UCSD-AML1 (cell line): ENCODE data around the gene DHX35.

Experiments
- DNase-seq: peaks from one replicate; lab custom pipeline; 2025; ENCODE audit not compliant: unreplicated experiment; lab: John Stamatoyannopoulos, UW

The DHX35 gene

GRCh38 chr20:38962044-38962927 lies at the start of gene DHX35:
TSS of gene DHX35 (plus strand) at chr20:38962344. CDS start at chr20:38962368, 24 bp downstream.
- peak; percentile 99 for DNase-seq

- DNase-seq: no peak
Observed at GRCh38 chr20:38915355-38915754, 46.8 kb upstream of the DHX35 start.

GRCh38 chr20:38917657-38918056 lies 44.5 kb upstream of the DHX35 start:
- no peak for DNase-seq

GRCh38 chr20:38918172-38918571 lies 44.0 kb upstream of the DHX35 start:
- DNase-seq: no peak

GRCh38 chr20:38919683-38920082 lies 42.5 kb upstream of the DHX35 start:
- DNase-seq: no peak

GRCh38 chr20:38920411-38920810 lies 41.7 kb upstream of the DHX35 start:
- no peak for DNase-seq

- DNase-seq: no peak
Observed at GRCh38 chr20:38920851-38921250, 41.3 kb upstream of the DHX35 start.

- DNase-seq: no peak
Observed at GRCh38 chr20:38924718-38925117, 37.4 kb upstream of the DHX35 start.

GRCh38 chr20:38926142-38926933 lies 35.8 kb upstream of the DHX35 start, which contains the start of gene FAM83D:
TSS of gene FAM83D (plus strand) at chr20:38926417. CDS start at chr20:38926443, 26 bp downstream.
- peak; percentile 99 for DNase-seq

GRCh38 chr20:38926934-38927616 lies 35.1 kb upstream of the DHX35 start:
- no peak for DNase-seq

- no peak for DNase-seq
Observed at GRCh38 chr20:38927902-38928578, 34.1 kb upstream of the DHX35 start.

- no peak for DNase-seq
Observed at GRCh38 chr20:38930242-38930569, 31.9 kb upstream of the DHX35 start.

- DNase-seq: no peak
Observed at GRCh38 chr20:38931984-38932383, 30.2 kb upstream of the DHX35 start.

- no peak for DNase-seq
Observed at GRCh38 chr20:38932457-38933120, 29.6 kb upstream of the DHX35 start.

- no peak for DNase-seq
Observed at GRCh38 chr20:38934530-38934929, 27.6 kb upstream of the DHX35 start.

GRCh38 chr20:38935285-38935684 lies 26.9 kb upstream of the DHX35 start:
- DNase-seq: no peak

GRCh38 chr20:38935967-38936407 lies 26.2 kb upstream of the DHX35 start:
- DNase-seq: no peak

GRCh38 chr20:38937000-38937399 lies 25.1 kb upstream of the DHX35 start:
- no peak for DNase-seq

GRCh38 chr20:38937978-38938473 lies 24.1 kb upstream of the DHX35 start:
- DNase-seq: no peak

- no peak for DNase-seq
Observed at GRCh38 chr20:38939686-38940085, 22.5 kb upstream of the DHX35 start.
